HG03159 (cell line): ENCODE data around the gene TIMM21.

ENCODE experiments used
- ATAC-seq: cut with Tn5 transposase; IDR thresholded peaks from one replicate; pipeline ENCODE4 v1.9.1; 2021; ENCODE audit warnings: mild to moderate bottlenecking, moderate library complexity; ENCODE audit not compliant: unreplicated experiment

The TIMM21 gene

GRCh38 chr18:74146756-74147155 lies 1.6 kb upstream of the TIMM21 start:
- no peak for ATAC-seq

- ATAC-seq, result no peak
Measured at GRCh38 chr18:74147491-74147778, 888 bp upstream of the TIMM21 start.

DNA sequence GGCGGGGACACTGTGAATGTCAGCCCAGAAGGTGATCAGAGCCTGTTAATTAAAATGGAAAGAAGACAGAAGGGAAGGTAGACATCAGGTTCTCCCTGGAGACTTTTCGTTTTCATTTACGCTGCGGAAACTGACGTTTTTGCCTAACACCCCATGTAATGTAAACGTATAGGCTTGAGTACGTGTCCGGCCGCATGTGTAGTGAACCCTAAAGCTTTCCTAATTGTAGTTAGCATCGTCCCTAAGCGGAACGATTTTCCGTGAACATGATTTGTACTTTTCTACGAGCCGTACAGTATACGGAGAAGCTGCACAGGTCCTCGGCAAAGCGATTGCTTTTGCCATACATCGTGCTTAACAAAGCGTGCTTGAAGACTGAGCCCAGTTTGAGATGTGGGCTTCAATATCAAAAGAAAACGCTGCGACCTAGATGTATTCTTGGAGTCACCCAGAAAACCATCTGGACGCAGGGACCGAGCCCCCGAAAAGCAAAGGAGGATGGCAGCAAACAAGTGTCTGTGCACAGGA lies 284 bp downstream of the TIMM21 start:
- ATAC-seq, result no peak

DNA sequence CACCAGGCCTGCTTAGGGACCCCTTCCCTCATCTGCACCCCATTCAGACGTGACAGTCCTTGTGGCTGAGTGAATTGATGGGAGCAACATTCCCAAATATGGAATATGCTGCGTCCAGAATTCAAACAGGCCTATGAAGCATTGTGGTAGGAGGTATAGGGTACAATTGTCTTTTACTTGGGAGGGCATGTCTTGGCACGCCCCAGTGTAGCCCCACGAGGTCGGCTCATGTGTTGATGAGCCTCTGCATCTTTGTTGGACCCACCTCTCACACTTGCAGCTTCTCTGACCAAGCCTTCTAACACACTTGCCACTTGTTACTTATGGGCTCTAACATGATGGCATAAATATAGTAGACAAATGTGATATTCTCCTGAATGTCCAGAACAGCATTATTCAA lies 1.6 kb downstream of the TIMM21 start:
- no peak for ATAC-seq

DNA sequence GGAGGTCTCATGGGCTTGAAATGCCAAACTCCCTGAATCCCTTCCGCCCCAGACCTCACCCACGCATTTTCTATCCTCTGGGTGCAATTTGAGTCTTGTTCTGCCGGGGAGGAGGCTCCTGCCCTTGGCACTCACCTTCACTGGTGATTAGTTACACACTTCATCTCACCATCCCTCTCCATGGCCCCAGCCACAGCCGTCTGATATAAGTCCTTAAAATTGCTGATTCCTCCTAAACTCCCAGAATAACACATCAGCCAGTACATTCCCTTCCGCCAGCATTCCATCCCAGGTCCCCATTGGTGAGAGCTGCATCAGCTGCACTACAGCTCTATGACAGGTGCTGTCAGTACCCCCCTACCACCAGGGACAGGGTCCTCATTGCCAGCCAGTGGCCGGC lies 3.9 kb downstream of the TIMM21 start:
- no peak for ATAC-seq

DNA sequence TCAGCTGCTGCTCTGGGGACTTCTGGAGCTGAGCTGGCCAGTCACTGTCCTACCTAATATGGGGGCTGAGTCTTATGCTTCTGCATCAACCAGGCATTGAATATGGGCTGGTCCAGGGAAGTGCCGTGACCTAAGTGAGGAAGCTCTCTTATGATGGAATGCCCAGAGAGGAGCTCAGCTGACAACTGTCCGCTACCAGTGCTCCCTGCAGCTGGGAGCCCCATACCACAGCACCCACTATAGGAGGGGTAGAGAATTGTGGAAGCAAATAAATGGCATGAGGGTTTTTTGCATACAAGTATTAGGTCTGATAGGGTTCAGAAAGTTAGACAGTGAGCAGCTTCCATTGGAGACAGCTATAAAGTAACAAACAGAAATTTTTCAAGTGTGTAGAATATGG lies 4.5 kb downstream of the TIMM21 start:
- ATAC-seq, result no peak

GRCh38 chr18:74153377-74153776 lies 5.1 kb downstream of the TIMM21 start:
- no peak for ATAC-seq

- no peak for ATAC-seq
Measured at GRCh38 chr18:74153793-74154192, 5.5 kb downstream of the TIMM21 start.

- ATAC-seq, result no peak
Measured at GRCh38 chr18:74154716-74155115, 6.4 kb downstream of the TIMM21 start.

DNA sequence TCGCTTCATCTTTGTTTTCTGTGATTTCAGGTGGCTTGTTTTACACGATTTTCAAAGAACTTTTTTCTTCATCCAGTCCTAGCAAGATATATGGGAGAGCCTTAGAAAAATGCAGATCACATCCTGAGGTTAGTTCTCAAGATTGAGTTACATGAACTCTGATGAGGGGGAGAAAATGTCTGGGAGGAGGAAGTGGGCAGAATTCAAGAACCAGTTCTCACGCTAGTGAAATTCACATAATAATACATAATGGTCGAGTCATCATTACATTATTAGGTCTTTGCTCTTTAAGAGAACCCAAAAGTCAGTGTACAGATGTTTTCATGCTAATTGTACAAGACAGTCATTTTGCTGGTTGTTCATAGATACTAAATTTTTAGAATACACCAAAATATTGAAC lies 7.0 kb downstream of the TIMM21 start:
- no peak for ATAC-seq

GRCh38 chr18:74163019-74163660 lies 14.8 kb downstream of the TIMM21 start:
- peak; percentile 74 for ATAC-seq

GRCh38 chr18:74166386-74166785 lies 18.1 kb downstream of the TIMM21 start:
- no peak for ATAC-seq

DNA sequence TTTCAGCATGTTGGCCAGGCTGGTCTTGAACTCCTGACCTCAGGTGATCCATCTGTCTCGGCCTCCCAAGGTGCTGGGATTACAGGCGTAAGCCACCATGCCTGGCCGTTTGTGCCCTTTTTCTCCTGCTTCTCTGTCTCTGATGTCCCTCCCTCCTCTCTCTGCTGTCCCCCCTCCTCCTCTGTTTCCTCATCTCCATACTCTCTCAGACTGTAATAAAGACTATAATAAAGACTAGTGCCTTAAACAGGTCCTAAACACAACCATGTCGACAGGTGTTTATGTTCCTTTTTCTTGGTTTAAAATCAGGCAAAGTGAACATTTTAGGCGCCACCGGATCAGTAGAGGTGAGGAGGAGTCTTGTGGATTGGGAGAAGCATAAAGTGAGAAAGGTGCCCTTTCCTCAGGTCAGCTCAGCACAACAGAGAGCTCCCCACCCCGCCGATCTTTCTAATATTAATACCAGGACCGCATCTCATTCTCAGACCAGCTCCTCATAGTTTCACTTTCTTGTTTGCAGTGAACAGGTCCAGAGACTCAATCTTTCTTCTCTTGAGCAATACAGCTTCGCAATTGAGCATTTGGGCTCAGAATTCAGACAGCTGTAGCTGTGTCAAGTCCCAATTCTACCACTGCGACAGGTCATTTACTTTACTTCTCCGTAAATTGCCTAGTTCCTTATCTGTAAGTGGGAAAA lies 23.7 kb downstream of the TIMM21 start:
- ATAC-seq, result peak; percentile 98

- no peak for ATAC-seq
Measured at GRCh38 chr18:74172697-74173433, 24.5 kb downstream of the TIMM21 start.

DNA sequence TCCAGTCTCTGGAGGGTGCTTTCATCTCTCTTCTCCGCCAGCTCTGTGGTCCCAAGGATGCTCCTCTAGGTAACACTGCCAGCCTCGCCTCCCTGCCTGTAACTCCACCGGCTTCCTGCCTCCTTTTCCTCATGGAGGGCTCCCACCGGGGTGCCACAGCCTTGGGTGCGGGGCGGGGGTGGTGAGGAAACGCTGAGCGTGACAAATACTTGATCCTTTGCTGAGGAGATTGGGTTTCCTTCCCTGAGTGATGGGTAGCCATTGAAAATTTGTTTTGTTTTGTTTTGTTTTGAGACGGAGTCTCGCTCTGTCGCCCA lies 25.1 kb downstream of the TIMM21 start:
- ATAC-seq, result no peak

DNA sequence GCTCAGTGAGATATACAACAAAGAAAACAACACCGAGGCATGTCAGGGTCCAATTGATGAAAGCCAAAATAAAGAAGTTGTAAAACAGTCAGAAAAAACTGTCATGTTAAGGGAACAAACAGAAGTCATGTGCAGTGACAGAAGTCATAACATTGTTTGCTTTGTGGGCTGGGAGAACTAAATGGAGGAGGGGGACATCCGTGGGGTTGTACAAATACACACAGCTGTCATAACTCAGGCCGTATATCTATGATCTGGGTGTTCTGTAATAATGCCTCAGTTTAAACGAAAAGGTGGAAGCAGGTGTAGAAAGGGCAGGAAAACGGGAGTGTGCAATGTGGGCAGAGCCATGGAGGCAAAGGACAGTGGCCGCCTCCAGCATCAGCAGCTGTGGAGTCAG lies 27.3 kb downstream of the TIMM21 start:
- no peak for ATAC-seq

GRCh38 chr18:74178884-74179283 lies 30.6 kb downstream of the TIMM21 start:
- ATAC-seq, result no peak

GRCh38 chr18:74179623-74180199 lies 31.4 kb downstream of the TIMM21 start:
- ATAC-seq, result no peak

- ATAC-seq, result no peak
Measured at GRCh38 chr18:74182335-74182734, 34.0 kb downstream of the TIMM21 start.

- no peak for ATAC-seq
Measured at GRCh38 chr18:74183130-74183529, 34.8 kb downstream of the TIMM21 start.

DNA sequence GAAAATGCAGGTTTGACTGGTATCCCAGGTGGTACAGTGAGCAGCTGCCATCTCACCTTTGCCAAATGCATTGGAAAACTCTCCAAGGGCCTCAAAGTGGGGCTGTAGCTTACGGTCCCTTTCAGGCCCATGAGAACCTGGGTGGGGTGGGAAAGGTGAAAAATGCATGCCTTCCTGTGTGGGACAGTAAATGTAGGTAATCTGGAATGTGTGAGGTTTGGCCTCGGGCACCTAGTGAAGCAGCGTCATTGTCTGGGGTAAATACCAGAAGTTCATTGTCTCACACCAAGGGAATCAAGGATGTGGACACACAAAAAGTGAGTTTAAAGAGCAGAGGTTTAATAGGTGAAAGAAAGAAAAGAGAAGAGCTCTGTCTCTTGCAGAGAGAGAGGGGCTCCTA lies 36.6 kb downstream of the TIMM21 start:
- ATAC-seq, result no peak

GRCh38 chr18:74185860-74186259 lies 37.5 kb downstream of the TIMM21 start:
- ATAC-seq, result no peak
